ENCODE measurements around the gene TRIO.
A peak's percentile ranks its signal among the peaks of the same experiment; 100 is the strongest.

Gene TRIO

GRCh38 chr5:14463629-14464028 is 320.5 kb downstream of the TRIO start:
- H3K4me3 Mint-ChIP-seq, result no peak overlapping the region
- H3K4me1 Mint-ChIP-seq, result peaks cover 2% of the 10 kb centered on the region
- ATAC-seq (ENCODE audit: low read depth) (no peak), DNase-seq (ENCODE audit: low spot score in 2 of 2) (no peak)
- H3K36me3 Mint-ChIP-seq, result peaks cover 33% of the 10 kb centered on the region
- H3K9me3 Mint-ChIP-seq, result no peaks in the 10 kb centered on the region
- no peak overlapping the region for H3K27ac Mint-ChIP-seq
- no peaks in the 10 kb centered on the region for H3K27me3 Mint-ChIP-seq

DNA sequence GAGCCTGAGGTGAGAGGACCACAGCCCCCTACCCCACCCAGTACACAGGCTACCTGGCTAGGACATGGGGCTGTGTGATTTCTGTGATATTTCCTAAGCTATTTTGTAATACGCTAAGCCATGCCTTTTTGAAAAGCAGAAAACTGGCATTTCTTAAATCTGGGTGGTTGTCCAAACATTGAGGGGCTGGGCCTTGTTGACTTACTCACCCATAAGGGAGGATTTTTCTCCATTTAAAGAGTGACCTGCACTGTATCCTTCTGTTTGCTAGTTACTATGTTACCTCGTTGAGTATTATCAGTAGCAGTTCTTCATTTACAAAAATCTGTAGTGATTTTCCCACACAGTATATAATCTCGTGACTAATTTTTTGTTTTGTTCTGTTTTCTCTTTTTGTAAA is 321.0 kb downstream of the TRIO start:
- DNase-seq (ENCODE audit: low spot score in 2 of 2) (no peak), ATAC-seq (ENCODE audit: low read depth) (no peak)
- Mint-ChIP-seq H3K27ac (no peak overlapping the region), H3K4me1 (peaks cover 2% of the 10 kb centered on the region), H3K36me3 (peaks cover 30% of the 10 kb centered on the region), H3K27me3 (no peaks in the 10 kb centered on the region), H3K9me3 (no peaks in the 10 kb centered on the region), H3K4me3 (no peak overlapping the region)

DNA sequence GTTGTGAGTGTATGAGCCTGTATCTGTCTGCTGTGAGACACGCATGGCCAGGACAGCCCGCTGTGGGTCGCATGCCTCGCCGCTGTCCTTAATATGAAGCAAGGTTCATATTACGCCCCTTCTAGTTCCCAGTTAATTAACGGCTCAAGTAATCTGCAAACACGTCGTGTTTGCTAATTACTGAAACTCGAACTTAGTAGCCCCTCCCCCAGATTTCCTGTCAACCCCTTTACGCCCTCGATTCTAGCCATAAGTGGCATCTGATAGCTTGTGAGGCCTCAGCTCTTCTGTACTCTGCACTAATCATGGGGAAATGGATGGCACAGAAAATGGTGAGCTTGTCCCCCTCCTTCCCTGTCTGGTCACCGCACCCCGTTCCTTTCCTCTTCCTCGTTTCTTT is 321.5 kb downstream of the TRIO start:
- Mint-ChIP-seq H3K9me3 (no peaks in the 10 kb centered on the region), H3K4me3 (no peak overlapping the region), H3K4me1 (peaks cover 2% of the 10 kb centered on the region), H3K27me3 (no peaks in the 10 kb centered on the region), H3K27ac (no peak overlapping the region), H3K36me3 (peaks cover 30% of the 10 kb centered on the region)
- no peak for DNase-seq (ENCODE audit: low spot score in 2 of 2)
- ATAC-seq (ENCODE audit: low read depth), result no peak

DNA sequence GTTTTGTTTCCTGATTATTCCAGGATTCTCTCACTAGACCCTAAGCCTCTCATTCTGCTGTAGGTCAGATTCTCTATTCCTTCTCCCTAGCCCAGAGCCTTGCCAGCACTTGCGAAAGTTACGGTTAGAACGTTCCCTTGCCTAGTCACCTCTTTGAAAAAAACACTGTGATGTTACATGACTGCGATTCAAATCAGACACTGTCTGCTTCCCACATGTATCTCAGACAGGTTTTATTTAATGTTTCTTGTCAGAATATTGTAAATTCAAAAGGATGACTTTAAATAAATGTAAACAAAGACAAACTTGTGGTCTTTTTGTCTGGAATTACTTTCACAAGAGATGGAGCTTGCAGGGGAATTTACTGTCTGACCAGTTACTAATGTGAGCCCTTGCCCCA is 322.0 kb downstream of the TRIO start:
- ATAC-seq (ENCODE audit: low read depth) (no peak), DNase-seq (ENCODE audit: low spot score in 2 of 2) (no peak)
- Mint-ChIP-seq H3K4me3 (no peak overlapping the region), H3K27me3 (no peaks in the 10 kb centered on the region), H3K36me3 (peaks cover 30% of the 10 kb centered on the region), H3K4me1 (peaks cover 2% of the 10 kb centered on the region), H3K9me3 (no peaks in the 10 kb centered on the region), H3K27ac (no peak overlapping the region)

DNA sequence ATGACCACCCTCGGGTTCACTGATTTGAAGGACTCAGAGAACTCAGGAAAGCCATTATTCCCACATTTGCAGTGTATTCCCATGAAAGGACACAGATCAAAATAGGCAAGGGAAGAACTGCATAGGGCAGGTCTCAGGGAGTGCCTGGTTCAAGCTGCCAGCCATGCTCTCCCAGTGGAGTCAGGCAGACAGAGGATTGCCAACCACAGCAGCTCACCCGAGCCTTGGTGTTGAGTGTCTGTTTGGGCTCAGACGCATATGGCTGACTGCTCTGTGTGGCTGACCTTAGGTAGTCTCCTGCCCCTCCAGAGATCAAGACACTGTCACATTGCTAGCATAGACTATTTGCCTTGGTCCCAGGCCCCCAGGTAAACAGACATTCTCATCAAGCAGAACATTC is 322.6 kb downstream of the TRIO start:
- peaks cover 26% of the 10 kb centered on the region for H3K36me3 Mint-ChIP-seq
- DNase-seq (ENCODE audit: low spot score in 2 of 2) (no peak), ATAC-seq (ENCODE audit: low read depth) (no peak)
- no peak overlapping the region for H3K27ac Mint-ChIP-seq
- H3K4me3 Mint-ChIP-seq, result no peak overlapping the region
- H3K27me3 Mint-ChIP-seq, result no peaks in the 10 kb centered on the region
- peaks cover 2% of the 10 kb centered on the region for H3K4me1 Mint-ChIP-seq
- no peaks in the 10 kb centered on the region for H3K9me3 Mint-ChIP-seq

DNA sequence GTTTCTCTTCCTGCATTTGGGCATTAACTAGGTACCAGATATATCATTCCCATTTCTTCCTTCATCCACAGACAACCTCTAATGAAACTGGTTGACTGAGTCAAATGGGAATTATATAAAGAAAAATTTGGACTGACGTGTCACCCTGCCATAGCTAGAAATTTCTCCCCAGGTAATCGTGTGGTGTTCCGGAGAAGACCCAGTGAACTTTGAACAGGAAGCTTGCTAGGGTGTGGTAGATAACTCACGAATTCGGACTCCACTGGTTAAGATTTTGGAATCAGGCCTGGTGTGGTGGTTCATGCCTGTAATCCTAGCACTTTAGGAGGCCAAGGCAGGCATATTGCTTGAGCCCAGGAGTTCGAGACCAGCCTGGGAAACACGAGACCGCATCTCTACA is 324.1 kb downstream of the TRIO start:
- no peak overlapping the region for H3K4me3 Mint-ChIP-seq
- H3K36me3 Mint-ChIP-seq, result peaks cover 29% of the 10 kb centered on the region
- H3K4me1 Mint-ChIP-seq, result peaks cover 2% of the 10 kb centered on the region

GRCh38 chr5:14467886-14468285 is 324.7 kb downstream of the TRIO start:
- DNase-seq (ENCODE audit: low spot score in 2 of 2) (no peak), ATAC-seq (ENCODE audit: low read depth) (no peak)
- H3K4me3 Mint-ChIP-seq, result no peak overlapping the region
- H3K27ac Mint-ChIP-seq, result no peak overlapping the region
- peaks cover 2% of the 10 kb centered on the region for H3K4me1 Mint-ChIP-seq
- no peaks in the 10 kb centered on the region for H3K27me3 Mint-ChIP-seq
- no peaks in the 10 kb centered on the region for H3K9me3 Mint-ChIP-seq
- H3K36me3 Mint-ChIP-seq, result peaks cover 25% of the 10 kb centered on the region

More for the DNA sequence above, 324.1 kb downstream of the TRIO start:
- Mint-ChIP-seq H3K27me3 (no peaks in the 10 kb centered on the region), H3K9me3 (no peaks in the 10 kb centered on the region), H3K27ac (no peak overlapping the region)
- ATAC-seq (ENCODE audit: low read depth) (no peak), DNase-seq (ENCODE audit: low spot score in 2 of 2) (no peak)

- ATAC-seq (ENCODE audit: low read depth) (no peak), DNase-seq (ENCODE audit: low spot score in 2 of 2) (no peak)
- Mint-ChIP-seq H3K27me3 (no peaks in the 10 kb centered on the region), H3K4me1 (no peaks in the 10 kb centered on the region), H3K4me3 (no peak overlapping the region), H3K9me3 (no peaks in the 10 kb centered on the region), H3K36me3 (peaks cover 18% of the 10 kb centered on the region), H3K27ac (no peak overlapping the region)
These were observed 326.6 kb downstream of the TRIO start for GRCh38 chr5:14469551-14470377.

DNA sequence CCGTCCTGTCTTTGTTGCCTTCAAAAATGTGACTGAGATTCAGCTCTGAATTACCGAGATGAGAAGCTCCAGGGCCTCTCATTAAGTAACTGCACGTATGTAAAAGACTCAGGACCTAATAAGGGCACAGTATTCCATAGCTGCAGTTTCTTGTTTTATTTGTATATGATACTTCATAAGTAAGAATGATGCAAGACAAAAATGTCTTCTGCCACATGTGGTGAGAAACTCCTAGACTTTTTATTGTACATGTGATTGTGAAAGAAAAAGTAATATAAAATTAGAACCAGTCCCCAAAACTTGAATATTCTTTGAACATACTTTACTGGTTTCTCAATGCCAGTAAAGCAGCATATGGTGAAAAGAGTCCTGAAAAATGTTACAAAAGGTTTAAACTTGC is 328.4 kb downstream of the TRIO start:
- no peak overlapping the region for H3K27ac Mint-ChIP-seq
- no peaks in the 10 kb centered on the region for H3K9me3 Mint-ChIP-seq
- DNase-seq (ENCODE audit: low spot score in 2 of 2) (no peak), ATAC-seq (ENCODE audit: low read depth) (no peak)
- no peak overlapping the region for H3K4me3 Mint-ChIP-seq
- H3K36me3 Mint-ChIP-seq, result peaks cover 18% of the 10 kb centered on the region
- H3K27me3 Mint-ChIP-seq, result no peaks in the 10 kb centered on the region
- no peaks in the 10 kb centered on the region for H3K4me1 Mint-ChIP-seq

DNA sequence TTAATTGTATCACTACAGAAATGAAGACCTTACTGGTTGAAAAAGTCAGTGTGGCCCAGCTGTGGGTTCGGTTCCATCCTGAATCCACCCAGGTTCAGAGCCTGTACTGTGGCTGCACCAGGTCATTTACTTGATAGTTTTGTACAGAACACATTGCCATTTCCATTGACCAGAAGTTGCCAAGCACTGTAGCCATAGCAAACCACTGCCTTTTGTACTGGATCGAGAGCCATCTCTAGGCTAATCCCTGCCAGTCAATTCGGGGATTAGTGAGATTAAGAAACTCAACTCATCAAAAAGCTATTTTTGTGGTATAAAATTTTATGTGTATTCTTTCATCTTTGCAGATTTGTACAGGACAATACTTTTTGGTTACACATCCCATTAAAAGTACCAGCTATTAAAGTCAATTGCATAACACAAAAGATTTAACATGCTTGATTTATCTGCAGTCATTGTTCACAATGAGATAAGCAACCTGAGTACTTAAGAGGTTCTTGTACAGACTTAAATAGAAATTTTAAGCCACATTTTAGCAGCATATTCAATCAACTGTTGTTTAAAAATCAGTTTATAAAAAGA is 329.9 kb downstream of the TRIO start:
- H3K9me3 Mint-ChIP-seq, result no peaks in the 10 kb centered on the region
- no peaks in the 10 kb centered on the region for H3K4me1 Mint-ChIP-seq
- no peak overlapping the region for H3K27ac Mint-ChIP-seq
- H3K4me3 Mint-ChIP-seq, result no peak overlapping the region
- no peaks in the 10 kb centered on the region for H3K27me3 Mint-ChIP-seq
- peaks cover 22% of the 10 kb centered on the region for H3K36me3 Mint-ChIP-seq
- DNase-seq (ENCODE audit: low spot score in 2 of 2) (no peak), ATAC-seq (ENCODE audit: low read depth) (no peak)

- Mint-ChIP-seq H3K27me3 (no peaks in the 10 kb centered on the region), H3K4me1 (no peaks in the 10 kb centered on the region), H3K4me3 (no peak overlapping the region), H3K9me3 (no peaks in the 10 kb centered on the region), H3K36me3 (peaks cover 29% of the 10 kb centered on the region), H3K27ac (peak overlapping the region; percentile 62)
- DNase-seq (ENCODE audit: low spot score in 2 of 2) (no peak), ATAC-seq (ENCODE audit: low read depth) (no peak)
These were observed 331.9 kb downstream of the TRIO start for GRCh38 chr5:14475045-14475444.

DNA sequence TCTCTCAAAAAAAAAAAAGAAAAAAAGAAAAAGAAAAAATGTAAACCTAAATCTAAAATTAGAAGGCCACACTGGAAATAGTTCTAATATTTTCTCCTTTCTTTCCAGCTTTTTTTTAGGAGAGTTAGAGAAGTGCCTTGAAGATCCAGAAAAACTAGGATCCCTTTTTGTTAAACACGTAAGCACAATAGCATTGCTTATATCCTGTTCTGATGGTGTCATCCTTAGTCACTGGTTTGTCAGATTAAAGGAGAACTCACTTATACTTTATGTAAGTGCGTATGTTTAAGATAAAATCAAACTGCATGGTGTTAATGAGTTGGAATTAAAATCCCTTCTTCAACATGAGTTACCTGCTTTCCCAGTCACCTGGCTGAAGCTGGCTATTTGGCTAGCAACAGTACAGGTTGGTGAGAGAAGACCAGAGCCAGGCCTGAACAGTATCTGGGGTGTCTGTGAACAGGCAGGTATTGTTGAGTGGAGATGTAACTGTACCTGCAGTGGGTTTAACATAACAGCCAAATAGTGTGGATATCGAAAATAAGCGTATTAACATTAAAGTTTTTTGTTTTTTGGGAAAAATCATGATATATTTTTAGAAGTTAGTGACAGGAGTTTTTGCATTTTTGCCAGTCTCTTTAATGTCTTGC is 333.8 kb downstream of the TRIO start:
- Mint-ChIP-seq H3K4me1 (no peaks in the 10 kb centered on the region), H3K4me3 (no peak overlapping the region), H3K9me3 (no peaks in the 10 kb centered on the region), H3K27ac (no peak overlapping the region), H3K27me3 (no peaks in the 10 kb centered on the region), H3K36me3 (peaks cover 28% of the 10 kb centered on the region)
- ATAC-seq (ENCODE audit: low read depth), result no peak
- DNase-seq (ENCODE audit: low spot score in 2 of 2), result no peak

- no peak for ATAC-seq (ENCODE audit: low read depth)
- Mint-ChIP-seq H3K27ac (no peak overlapping the region), H3K4me3 (no peak overlapping the region), H3K4me1 (no peaks in the 10 kb centered on the region), H3K27me3 (no peaks in the 10 kb centered on the region), H3K9me3 (no peaks in the 10 kb centered on the region), H3K36me3 (peaks cover 30% of the 10 kb centered on the region)
- DNase-seq (ENCODE audit: low spot score in 2 of 2), result no peak
These were observed 336.1 kb downstream of the TRIO start for GRCh38 chr5:14479143-14479696.

- Mint-ChIP-seq H3K4me3 (no peak overlapping the region), H3K36me3 (peaks cover 40% of the 10 kb centered on the region), H3K9me3 (no peaks in the 10 kb centered on the region), H3K4me1 (no peaks in the 10 kb centered on the region), H3K27ac (no peak overlapping the region), H3K27me3 (no peaks in the 10 kb centered on the region)
- no peak for DNase-seq (ENCODE audit: low spot score in 2 of 2)
- no peak for ATAC-seq (ENCODE audit: low read depth)
These were observed 338.2 kb downstream of the TRIO start for GRCh38 chr5:14481349-14481748.

All from memory B cell (primary cell).